HEK293 (cell line): Measurements from ENCODE around the gene ACSL4.

Experiments used
- CTCF ChIA-PET: fragments of 350-600 bp; formaldehyde crosslinking; extraction: SDS; loops from one replicate; lab custom pipeline; 2021; ENCODE audit warnings: antibody characterized with exemption; lab: Yijun Ruan, JAX
- POLR2A ChIA-PET: fragments of 300-600 bp; formaldehyde crosslinking; extraction: SDS; loops from one replicate; lab custom pipeline; 2020; ENCODE audit warnings: antibody characterized with exemption, inconsistent platforms; lab: Yijun Ruan, JAX
- H3K27ac ChIP-seq: fragments of 200-500 bp; sonication (Bioruptor generic); 2 replicates; pipeline ENCODE4 v1.5.1; 2014; ENCODE audit warnings: low read depth, low read length, control low read depth, inconsistent platforms; ENCODE audit errors: extremely low read depth
- H3K36me3 ChIP-seq, 2 experiments: fragments of 200-500 bp in 1 of 2; sonication (Bioruptor generic) in 1 of 2; 1 replicate in 1 of 2; 2 replicates in 1 of 2; pipeline ENCODE4 v1.5.1; 2014 to 2017; ENCODE audit warnings: inconsistent platforms in 2 of 2, low read length in 2 of 2; ENCODE audit not compliant: control insufficient read depth in 2 of 2, insufficient read depth in 1 of 2
- H3K4me1 ChIP-seq: fragments of 200-500 bp; sonication (Bioruptor generic); 2 replicates; pipeline ENCODE4 v1.5.1; 2014; ENCODE audit warnings: mild to moderate bottlenecking, low read length, inconsistent platforms; ENCODE audit not compliant: control insufficient read depth, insufficient read depth
- H3K4me3 ChIP-seq: 2 replicates; pipeline ENCODE4 v1.5.1; 2011; ENCODE audit warnings: low read depth, mild to moderate bottlenecking, control low read depth, low read length, moderate library complexity
- H3K9me3 ChIP-seq: fragments of 200-500 bp; sonication (Bioruptor generic); 2 replicates; pipeline ENCODE4 v1.5.1; 2014; ENCODE audit warnings: low read depth, low read length, inconsistent platforms; ENCODE audit not compliant: control insufficient read depth, insufficient read depth
- ELK4 ChIP-seq: IDR thresholded peaks from 2 replicates; pipeline ENCODE4 v1.6.1; 2011; ENCODE audit warnings: mild to moderate bottlenecking, low read depth, low read length, borderline replicate concordance
- GLI2 ChIP-seq: fragments of 450-650 bp; formaldehyde crosslinking; IDR thresholded peaks from 2 replicates; pipeline ENCODE4; 2017; ENCODE audit warnings: missing biosample characterization, missing genetic modification characterization, low read depth, borderline replicate concordance
- OSR2 ChIP-seq: fragments of 450-650 bp; formaldehyde crosslinking; IDR thresholded peaks from 2 replicates; pipeline ENCODE4 v1.5.1; 2016; ENCODE audit warnings: missing biosample characterization, missing genetic modification characterization
- ZBTB20 ChIP-seq: fragments of 450-650 bp; formaldehyde crosslinking; IDR thresholded peaks from 2 replicates; pipeline ENCODE4 v1.5.1; 2016; ENCODE audit warnings: missing biosample characterization, missing genetic modification characterization
- ZNF121 ChIP-seq: fragments of 450-650 bp; formaldehyde crosslinking; IDR thresholded peaks from 2 replicates; pipeline ENCODE4 v1.5.1; 2016; ENCODE audit warnings: missing biosample characterization, missing genetic modification characterization
- ZNF391 ChIP-seq: fragments of 450-650 bp; formaldehyde crosslinking; IDR thresholded peaks from 2 replicates; pipeline ENCODE4 v1.5.1; 2016; ENCODE audit warnings: low read depth, missing biosample characterization, missing genetic modification characterization, borderline replicate concordance
- ZNF48 ChIP-seq: fragments of 450-650 bp; formaldehyde crosslinking; IDR thresholded peaks from 2 replicates; pipeline ENCODE4 v1.5.1; 2016; ENCODE audit warnings: missing biosample characterization, missing genetic modification characterization
- ZNF501 ChIP-seq: fragments of 450-650 bp; formaldehyde crosslinking; IDR thresholded peaks from 2 replicates; pipeline ENCODE4 v1.5.1; 2016; ENCODE audit warnings: missing biosample characterization, missing genetic modification characterization
- ZNF530 ChIP-seq: fragments of 450-650 bp; formaldehyde crosslinking; IDR thresholded peaks from 2 replicates; pipeline ENCODE4 v1.5.1; 2016; ENCODE audit warnings: low read depth, missing biosample characterization, missing genetic modification characterization
- ZNF561 ChIP-seq: fragments of 450-650 bp; IDR thresholded peaks from 2 replicates; pipeline ENCODE4 v1.5.1; 2018; ENCODE audit warnings: missing biosample characterization, missing genetic modification characterization, borderline replicate concordance
- ZNF585B ChIP-seq: fragments of 450-650 bp; formaldehyde crosslinking; IDR thresholded peaks from 2 replicates; pipeline ENCODE4 v1.5.1; 2016; ENCODE audit warnings: missing biosample characterization, missing genetic modification characterization
- ZNF623 ChIP-seq: fragments of 450-650 bp; formaldehyde crosslinking; IDR thresholded peaks from 2 replicates; pipeline ENCODE4 v1.5.1; 2016; ENCODE audit warnings: missing biosample characterization, missing genetic modification characterization
- ZNF626 ChIP-seq: fragments of 450-650 bp; sonication (Bioruptor Pico); formaldehyde crosslinking; IDR thresholded peaks from 2 replicates; pipeline ENCODE4 v1.5.1; 2018; ENCODE audit warnings: missing biosample characterization, missing genetic modification characterization, inconsistent platforms
- ZNF658 ChIP-seq: fragments of 450-650 bp; formaldehyde crosslinking; IDR thresholded peaks from 2 replicates; pipeline ENCODE4; 2016; ENCODE audit warnings: missing biosample characterization, missing genetic modification characterization
- ZNF776 ChIP-seq: fragments of 450-650 bp; formaldehyde crosslinking; IDR thresholded peaks from 2 replicates; pipeline ENCODE4 v1.5.0; 2017; ENCODE audit warnings: missing biosample characterization, missing genetic modification characterization, borderline replicate concordance
- TF ChIP-seq, protein P1 (sequence below): fragments of 450-650 bp; formaldehyde crosslinking; IDR thresholded peaks from 2 replicates; pipeline ENCODE4 v1.5.0; 2017; ENCODE audit warnings: missing biosample characterization, missing genetic modification characterization, borderline replicate concordance
- TF ChIP-seq, protein P2 (sequence below): fragments of 450-650 bp; formaldehyde crosslinking; IDR thresholded peaks from 2 replicates; pipeline ENCODE4; 2016; ENCODE audit warnings: missing biosample characterization, missing genetic modification characterization
- TF ChIP-seq, protein P3 (sequence below): fragments of 450-650 bp; formaldehyde crosslinking; IDR thresholded peaks from 2 replicates; pipeline ENCODE4 v1.5.1; 2016; ENCODE audit warnings: missing biosample characterization, missing genetic modification characterization
- TF ChIP-seq, protein P4 (sequence below): fragments of 450-650 bp; formaldehyde crosslinking; IDR thresholded peaks from 2 replicates; pipeline ENCODE4 v1.5.1; 2017; ENCODE audit warnings: missing biosample characterization, mild to moderate bottlenecking, missing genetic modification characterization, moderate library complexity

ACSL4 gene

DNA sequence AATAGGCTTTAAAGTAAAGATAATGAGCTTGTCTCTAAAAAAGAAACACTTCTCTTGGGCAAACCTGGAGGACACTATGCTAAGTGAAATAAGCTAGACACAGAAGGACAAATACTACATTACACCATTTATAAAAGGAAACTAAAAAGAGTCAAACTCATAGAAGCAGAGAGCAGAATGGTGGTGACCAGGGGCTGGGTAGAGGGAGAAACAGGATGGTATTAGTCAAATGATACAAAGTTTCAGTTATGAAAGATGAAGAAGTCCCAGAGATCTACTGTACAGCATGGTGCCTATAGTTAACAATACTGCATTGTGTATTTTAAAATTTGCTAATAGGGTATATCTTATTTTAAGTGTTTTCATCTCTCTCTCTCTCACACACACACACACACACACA, 28.5 kb downstream of the ACSL4 start (continued):
- TF ChIP-seq OSR2 (tag by site-specific recombination) (no peak), ZNF776 (tag by site-specific recombination) (no peak)

GRCh38 chrX:109697855-109698254, 35.2 kb downstream of the ACSL4 start:
- Histone ChIP-seq H3K4me1 (peaks cover 13% of the 10 kb centered on the region), H3K27ac (no peak overlapping the region), H3K9me3 (no peaks in the 10 kb centered on the region), H3K4me3 (no peak overlapping the region), H3K36me3 (no peaks in the 10 kb centered on the region; a peak in 1 of 3 replicates)
- ChIA-PET POLR2A (no interaction called here), CTCF (interaction anchor here (1.0 to 2.2 kb wide), 2 partner anchors 10 to 15 kb away, joined by 3 to 15 read pairs; no protein-coding TSS in a partner anchor)
- TF ChIP-seq, protein P1, sequence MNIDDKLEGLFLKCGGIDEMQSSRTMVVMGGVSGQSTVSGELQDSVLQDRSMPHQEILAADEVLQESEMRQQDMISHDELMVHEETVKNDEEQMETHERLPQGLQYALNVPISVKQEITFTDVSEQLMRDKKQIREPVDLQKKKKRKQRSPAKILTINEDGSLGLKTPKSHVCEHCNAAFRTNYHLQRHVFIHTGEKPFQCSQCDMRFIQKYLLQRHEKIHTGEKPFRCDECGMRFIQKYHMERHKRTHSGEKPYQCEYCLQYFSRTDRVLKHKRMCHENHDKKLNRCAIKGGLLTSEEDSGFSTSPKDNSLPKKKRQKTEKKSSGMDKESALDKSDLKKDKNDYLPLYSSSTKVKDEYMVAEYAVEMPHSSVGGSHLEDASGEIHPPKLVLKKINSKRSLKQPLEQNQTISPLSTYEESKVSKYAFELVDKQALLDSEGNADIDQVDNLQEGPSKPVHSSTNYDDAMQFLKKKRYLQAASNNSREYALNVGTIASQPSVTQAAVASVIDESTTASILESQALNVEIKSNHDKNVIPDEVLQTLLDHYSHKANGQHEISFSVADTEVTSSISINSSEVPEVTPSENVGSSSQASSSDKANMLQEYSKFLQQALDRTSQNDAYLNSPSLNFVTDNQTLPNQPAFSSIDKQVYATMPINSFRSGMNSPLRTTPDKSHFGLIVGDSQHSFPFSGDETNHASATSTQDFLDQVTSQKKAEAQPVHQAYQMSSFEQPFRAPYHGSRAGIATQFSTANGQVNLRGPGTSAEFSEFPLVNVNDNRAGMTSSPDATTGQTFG (tag by site-specific recombination): no peak
- TF ChIP-seq, protein P2, sequence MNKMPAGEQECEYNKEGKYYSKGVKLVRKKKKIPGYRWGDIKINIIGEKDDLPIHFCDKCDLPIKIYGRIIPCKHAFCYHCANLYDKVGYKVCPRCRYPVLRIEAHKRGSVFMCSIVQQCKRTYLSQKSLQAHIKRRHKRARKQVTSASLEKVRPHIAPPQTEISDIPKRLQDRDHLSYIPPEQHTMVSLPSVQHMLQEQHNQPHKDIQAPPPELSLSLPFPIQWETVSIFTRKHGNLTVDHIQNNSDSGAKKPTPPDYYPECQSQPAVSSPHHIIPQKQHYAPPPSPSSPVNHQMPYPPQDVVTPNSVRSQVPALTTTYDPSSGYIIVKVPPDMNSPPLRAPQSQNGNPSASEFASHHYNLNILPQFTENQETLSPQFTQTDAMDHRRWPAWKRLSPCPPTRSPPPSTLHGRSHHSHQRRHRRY (tag by site-specific recombination): no peak
- no peak for TF ChIP-seq ZNF121 (tag by site-specific recombination)
- no peak for TF ChIP-seq ZNF658 (tag by site-specific recombination)
- peak; percentile 46 for TF ChIP-seq ZNF585B (tag by site-specific recombination)

GRCh38 chrX:109696146-109696740, 36.8 kb downstream of the ACSL4 start:
- no peaks in the 10 kb centered on the region for H3K9me3 ChIP-seq
- CTCF ChIA-PET: no interaction called here
- POLR2A ChIA-PET: no interaction called here
- TF ChIP-seq GLI2: no peak
- TF ChIP-seq ZNF561: no peak
- TF ChIP-seq ZNF623: no peak
- no peak for TF ChIP-seq ZNF530
- no peak for TF ChIP-seq ZNF48 (tag by site-specific recombination)
- no peak for TF ChIP-seq ELK4
- TF ChIP-seq, protein P3, sequence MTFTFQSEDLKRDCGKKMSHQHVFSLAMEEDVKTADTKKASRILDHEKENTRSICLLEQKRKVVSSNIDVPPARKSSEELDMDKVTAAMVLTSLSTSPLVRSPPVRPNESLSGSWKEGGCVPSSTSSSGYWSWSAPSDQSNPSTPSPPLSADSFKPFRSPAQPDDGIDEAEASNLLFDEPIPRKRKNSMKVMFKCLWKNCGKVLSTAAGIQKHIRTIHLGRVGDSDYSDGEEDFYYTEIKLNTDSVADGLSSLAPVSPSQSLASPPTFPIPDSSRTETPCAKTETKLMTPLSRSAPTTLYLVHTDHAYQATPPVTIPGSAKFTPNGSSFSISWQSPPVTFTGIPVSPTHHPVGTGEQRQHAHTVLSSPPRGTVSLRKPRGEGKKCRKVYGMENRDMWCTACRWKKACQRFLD: no peak
- no peak for TF ChIP-seq ZBTB20
- no peak for TF ChIP-seq ZNF626 (tag by site-specific recombination)
- TF ChIP-seq, protein P4, sequence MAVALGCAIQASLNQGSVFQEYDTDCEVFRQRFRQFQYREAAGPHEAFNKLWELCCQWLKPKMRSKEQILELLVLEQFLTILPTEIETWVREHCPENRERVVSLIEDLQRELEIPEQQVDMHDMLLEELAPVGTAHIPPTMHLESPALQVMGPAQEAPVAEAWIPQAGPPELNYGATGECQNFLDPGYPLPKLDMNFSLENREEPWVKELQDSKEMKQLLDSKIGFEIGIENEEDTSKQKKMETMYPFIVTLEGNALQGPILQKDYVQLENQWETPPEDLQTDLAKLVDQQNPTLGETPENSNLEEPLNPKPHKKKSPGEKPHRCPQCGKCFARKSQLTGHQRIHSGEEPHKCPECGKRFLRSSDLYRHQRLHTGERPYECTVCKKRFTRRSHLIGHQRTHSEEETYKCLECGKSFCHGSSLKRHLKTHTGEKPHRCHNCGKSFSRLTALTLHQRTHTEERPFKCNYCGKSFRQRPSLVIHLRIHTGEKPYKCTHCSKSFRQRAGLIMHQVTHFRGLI (tag by site-specific recombination): no peak
- TF ChIP-seq ZNF391 (tag by site-specific recombination): no peak
- TF ChIP-seq ZNF501 (tag by site-specific recombination): no peak
- H3K27ac ChIP-seq: no peak overlapping the region
- no peak overlapping the region for H3K4me3 ChIP-seq
- H3K36me3 ChIP-seq: no peaks in the 10 kb centered on the region; a peak in 2 of 3 replicates
- H3K4me1 ChIP-seq: peaks cover 16% of the 10 kb centered on the region
